H1 (cell line): ENCODE measurements around the gene GFOD1. TPM values are rescaled to one million over a fixed set of nuclear protein-coding genes. Genes with fewer than 3 reads are reported as not detected.

Source experiments
- CTCF ChIA-PET: fragments of 300-600 bp; sonication (Branson Sonifier 250); formaldehyde crosslinking; loops from one replicate; lab custom pipeline; 2021; ENCODE audit not compliant: partially characterized antibody; lab: Charles Lee
- POLR2A ChIA-PET: fragments of 300-600 bp; sonication (Branson Sonifier 250); formaldehyde crosslinking; loops from one replicate; lab custom pipeline; 2021; ENCODE audit warnings: inconsistent platforms; ENCODE audit not compliant: partially characterized antibody; lab: Charles Lee
- DNase-seq, 2 experiments: peaks; one replicate each; pipeline versions ENCODE4 v3.0.0 to v3.0.0-alpha.2; 2010 to 2022; ENCODE audit warnings: low spot score in 2 of 2, low read depth in 1 of 2, mixed read lengths in 1 of 2
- FAIRE-seq: peaks from 2 replicates; lab custom pipeline; 2011; peaks lifted over from hg19 to GRCh38; lab: Jason Lieb, UNC
- H2AFZ ChIP-seq: 2 replicates; pipeline ENCODE4 v1.8.1; 2012; ENCODE audit warnings: low read length, inconsistent platforms
- H2AK5ac ChIP-seq: 2 replicates; pipeline ENCODE4 v1.6.1; 2013; ENCODE audit warnings: low read depth, low read length
- H2BK120ac ChIP-seq: replicated peaks from 2 replicates; pipeline ENCODE3; 2013; ENCODE audit warnings: low read depth, low read length, inconsistent platforms
- H2BK12ac ChIP-seq: 2 replicates; pipeline ENCODE4 v1.6.1; 2013; ENCODE audit warnings: low read depth, low read length
- H2BK15ac ChIP-seq: 2 replicates; pipeline ENCODE4 v1.6.1; 2013; ENCODE audit warnings: low read length
- H2BK20ac ChIP-seq: 2 replicates; pipeline ENCODE4 v1.6.1; 2013; ENCODE audit warnings: low read length
- H2BK5ac ChIP-seq: 2 replicates; pipeline ENCODE4 v1.6.1; 2013; ENCODE audit warnings: low read depth, low read length
- H3K14ac ChIP-seq: 2 replicates; pipeline ENCODE4 v1.6.1; 2013; ENCODE audit warnings: inconsistent platforms; ENCODE audit not compliant: insufficient read length
- H3K18ac ChIP-seq: 2 replicates; pipeline ENCODE4 v1.6.1; 2013; ENCODE audit warnings: low read length; ENCODE audit errors: extremely low read depth
- H3K23ac ChIP-seq: 2 replicates; pipeline ENCODE4 v1.6.1; 2013; ENCODE audit warnings: inconsistent platforms; ENCODE audit not compliant: insufficient read length
- H3K23me2 ChIP-seq: 2 replicates; pipeline ENCODE4 v1.6.1; 2013; ENCODE audit warnings: low read depth, low read length
- H3K27ac ChIP-seq: 2 replicates; pipeline ENCODE4 v1.6.1; 2011; ENCODE audit warnings: low read depth, low read length, inconsistent platforms
- H3K27me3 ChIP-seq, 4 experiments: replicated peaks in 1 of 4; 1 replicate in 1 of 4; 2 replicates in 3 of 4; pipeline versions ENCODE4 v1.6.1 to v1.8.1; 2011 to 2013; ENCODE audit warnings: low read length in 3 of 4, mild to moderate bottlenecking in 3 of 4, inconsistent platforms in 2 of 4, mixed read lengths in 2 of 4, moderate library complexity in 1 of 4; ENCODE audit not compliant: control insufficient read depth in 3 of 4, insufficient read depth in 3 of 4; ENCODE audit errors: extremely low read depth in 1 of 4
- H3K36me3 ChIP-seq, 4 experiments: 2 replicates each; pipeline versions ENCODE4 v1.6.1 to v1.8.1; 2011 to 2013; ENCODE audit warnings: mild to moderate bottlenecking in 4 of 4, low read length in 3 of 4, moderate library complexity in 2 of 4, control low read depth in 1 of 4, inconsistent platforms in 1 of 4; ENCODE audit not compliant: insufficient read depth in 4 of 4, control insufficient read depth in 2 of 4
- H3K4ac ChIP-seq: replicated peaks from 2 replicates; pipeline ENCODE3; 2013; ENCODE audit warnings: low read length, low read depth, mixed read lengths, inconsistent platforms; ENCODE audit not compliant: insufficient read length
- H3K4me1 ChIP-seq, 4 experiments: replicated peaks in 1 of 4; 1 replicate in 1 of 4; 2 replicates in 3 of 4; pipeline versions ENCODE4 v1.6.1 to v1.8.1; 2011 to 2013; ENCODE audit warnings: low read length in 3 of 4, inconsistent platforms in 2 of 4, mixed read lengths in 1 of 4; ENCODE audit not compliant: insufficient read depth in 4 of 4, control insufficient read depth in 3 of 4
- H3K4me2 ChIP-seq, 2 experiments: 2 replicates each; pipeline versions ENCODE4 v1.6.1 to v1.8.1; 2011 to 2013; ENCODE audit warnings: low read depth in 2 of 2, low read length in 2 of 2, control low read depth in 1 of 2, inconsistent platforms in 1 of 2, mild to moderate bottlenecking in 1 of 2; ENCODE audit not compliant: insufficient read depth in 1 of 2
- H3K4me3 ChIP-seq, 4 experiments: fragments of 200-600, 300-600 bp in 1 of 4; sonication (generic), shearing (Covaris generic), sonication (Bioruptor Twin) in 1 of 4; 2 replicates each; pipeline versions ENCODE4 v1.5.1 to v1.8.1; 2011 to 2016; ENCODE audit warnings: low read length in 4 of 4, low read depth in 3 of 4, control low read depth in 2 of 4, inconsistent platforms in 2 of 4, mild to moderate bottlenecking in 2 of 4, mixed read lengths in 1 of 4, moderate library complexity in 1 of 4; ENCODE audit not compliant: insufficient read depth in 2 of 4; ENCODE audit errors: extremely low read depth in 1 of 4
- H3K56ac ChIP-seq: replicated peaks from 2 replicates; pipeline ENCODE3; 2013; ENCODE audit warnings: low read depth, mild to moderate bottlenecking, mixed read lengths, low read length, inconsistent platforms; ENCODE audit not compliant: insufficient read length
- H3K79me1 ChIP-seq: 2 replicates; pipeline ENCODE4 v1.6.1; 2013; ENCODE audit warnings: low read depth, low read length, control low read depth
- H3K79me2 ChIP-seq, 2 experiments: 2 replicates each; pipeline versions ENCODE4 v1.6.1 to v1.8.1; 2012 to 2013; ENCODE audit warnings: low read length in 2 of 2, mild to moderate bottlenecking in 2 of 2, inconsistent platforms in 1 of 2; ENCODE audit not compliant: insufficient read depth in 2 of 2, control insufficient read depth in 1 of 2
- H3K9ac ChIP-seq, 4 experiments: replicated peaks in 1 of 4; 1 replicate in 1 of 4; 2 replicates in 3 of 4; pipeline versions ENCODE4 v1.6.1 to v1.8.1; 2011 to 2013; ENCODE audit warnings: low read depth in 3 of 4, low read length in 3 of 4, control low read depth in 2 of 4, mild to moderate bottlenecking in 2 of 4, moderate library complexity in 2 of 4, inconsistent platforms in 1 of 4; ENCODE audit errors: extremely low read depth in 1 of 4
- H3K9me3 ChIP-seq, 2 experiments: 2 replicates each; pipeline versions ENCODE4 v1.6.1 to v1.8.1; 2012 to 2013; ENCODE audit warnings: mild to moderate bottlenecking in 2 of 2, moderate library complexity in 2 of 2, control low read depth in 1 of 2, inconsistent platforms in 1 of 2, low read depth in 1 of 2, low read length in 1 of 2, mixed read lengths in 1 of 2; ENCODE audit not compliant: insufficient read depth in 2 of 2
- H4K20me1 ChIP-seq, 2 experiments: replicated peaks in 1 of 2; 2 replicates each; pipeline versions ENCODE3 to v1.8.1; 2011 to 2013; ENCODE audit warnings: inconsistent platforms in 2 of 2, low read length in 2 of 2, mild to moderate bottlenecking in 1 of 2; ENCODE audit not compliant: insufficient read depth in 2 of 2, control insufficient read depth in 1 of 2
- H4K5ac ChIP-seq: 2 replicates; pipeline ENCODE4 v1.6.1; 2013; ENCODE audit warnings: low read length, low read depth, mixed read lengths, inconsistent platforms; ENCODE audit not compliant: insufficient read length
- H4K8ac ChIP-seq: 2 replicates; pipeline ENCODE4 v1.8.0; 2013; ENCODE audit warnings: mild to moderate bottlenecking, moderate library complexity, low read length, inconsistent platforms; ENCODE audit not compliant: insufficient read depth; ENCODE audit errors: extremely low read depth
- H4K91ac ChIP-seq: replicated peaks from 2 replicates; pipeline ENCODE3; 2013; ENCODE audit warnings: low read length, mixed read lengths, inconsistent platforms; ENCODE audit not compliant: insufficient read length
- CBX8 ChIP-seq: fragments of 300-800, 300-1000 bp; sonication (generic); IDR thresholded peaks from 2 replicates; pipeline ENCODE4 v1.7.1; 2016; ENCODE audit warnings: low read depth, low read length, borderline replicate concordance
- HDAC6 ChIP-seq: IDR thresholded peaks from one replicate; pipeline ENCODE4 v1.7.1; 2012; ENCODE audit warnings: low read depth, mild to moderate bottlenecking, inconsistent platforms, low read length, moderate library complexity
- JUND ChIP-seq: IDR thresholded peaks from 2 replicates; pipeline ENCODE4 v1.6.1; 2011; ENCODE audit warnings: mild to moderate bottlenecking, improper control_type of control experiment, low read length
- SIN3A ChIP-seq, 2 experiments: IDR thresholded peaks in 1 of 2; conservative IDR thresholded peaks in 1 of 2; 2 replicates each; pipeline ENCODE4 v1.6.1; 2011 to 2012; ENCODE audit warnings: low read length in 2 of 2, improper control_type of control experiment in 1 of 2, low read depth in 1 of 2, mild to moderate bottlenecking in 1 of 2
- SIRT6 ChIP-seq: IDR thresholded peaks from one replicate; pipeline ENCODE4 v1.7.1; 2012; ENCODE audit warnings: low read length, inconsistent platforms
- TBP ChIP-seq: IDR thresholded peaks from 2 replicates; pipeline ENCODE4 v1.6.1; 2011; ENCODE audit warnings: low read depth, low read length, improper control_type of control experiment
- ZNF274 ChIP-seq: IDR thresholded peaks from 2 replicates; pipeline ENCODE4 v1.7.0; 2012; ENCODE audit warnings: low read length, borderline replicate concordance; ENCODE audit errors: extremely low read depth
- WGBS, 2 experiments: shearing (Covaris generic) in 1 of 2; methylation state at CpG; one replicate each; pipeline versions ENCODE4 v1.1.6 to v1.1.7; 2013 to 2015; ENCODE audit warnings: low lambda C conversion rate in 2 of 2, mixed read lengths in 2 of 2, inconsistent platforms in 1 of 2, low coverage in 1 of 2, missing lambda C conversion rate in 1 of 2; ENCODE audit not compliant: insufficient replicate concordance in 2 of 2, insufficient coverage in 1 of 2, insufficient read length in 1 of 2; ENCODE audit errors: extremely low coverage in 1 of 2, missing lambda C conversion rate in 1 of 2; 5-methylcytosine and 5-hydroxymethylcytosine counted together
- polyA plus RNA-seq, 7 experiments: library from polyadenylated mRNA; depleted of rRNA in 3 of 7; stranded (reverse) in 5 of 7; unstranded in 2 of 7; fragments of >200 nt in 5 of 7; fragments of 200-250 nt in 2 of 7; gene quantifications; 1 replicate in 5 of 7; 2 replicates in 1 of 7; 4 replicates in 1 of 7; pipeline versions ENCODE4 v1.2.1 to v1.2.3, GENCODE V29; 2011 to 2013; ENCODE audit warnings: missing spikeins in 2 of 7, mixed read lengths in 2 of 7
- total RNA-seq: library from RNA; stranded (reverse); fragmentation: NEBNext Ultra II Directional; extraction: Animal tissue kit (Norgen Biotek cat#: 25700); gene quantifications from 2 replicates; pipeline ENCODE4 v1.2.1, GENCODE V29; 2021
- TF ChIP-seq, protein P1 (sequence below): IDR thresholded peaks from 2 replicates; pipeline ENCODE4 v1.6.1; 2012; ENCODE audit warnings: low read length, inconsistent platforms
- TF ChIP-seq, protein P2 (sequence below): IDR thresholded peaks from 2 replicates; pipeline ENCODE4 v1.6.1; 2011; ENCODE audit warnings: low read length, improper control_type of control experiment

Gene GFOD1
- total and polyA plus RNA-seq, 2 of the 8 experiments (the other 6 are each of a cell fraction or from before 2014, with no cell fraction given), result 2.5 to 8.8 TPM

- H3K27ac ChIP-seq, result no peak overlapping the region
- H2AFZ ChIP-seq, result no peak overlapping the region
- no peak overlapping the region for H3K4me3 ChIP-seq
- H3K56ac ChIP-seq, result no peak overlapping the region
- no peaks in the 10 kb centered on the region for H3K79me2 ChIP-seq
- no peak overlapping the region for H4K8ac ChIP-seq
- H3K9ac ChIP-seq, result no peak overlapping the region
- H3K9me3 ChIP-seq, result peaks cover 3 to 4% of the 10 kb centered on the region in 2 experiments; a peak in 1 of 4 replicates
- H3K36me3 ChIP-seq, result no peaks in the 10 kb centered on the region
- H2AK5ac ChIP-seq, result no peak overlapping the region
- H4K20me1 ChIP-seq, result no peaks in the 10 kb centered on the region
- H4K91ac ChIP-seq, result no peak overlapping the region
- ChIA-PET CTCF (interaction anchor here (0.7 to 1.3 kb wide), 5 partner anchors 11 to 52 kb away, joined by 3 read pairs; no protein-coding TSS in a partner anchor), POLR2A (interaction anchor here (1.3 kb wide), 1 partner anchor 41 kb away, joined by 3 read pairs; no protein-coding TSS in a partner anchor)
- no peak overlapping the region for H3K23ac ChIP-seq
- no peak overlapping the region for H2BK20ac ChIP-seq
- no peak for DNase-seq
- H3K14ac ChIP-seq, result no peak overlapping the region
- no peaks in the 10 kb centered on the region for H3K23me2 ChIP-seq
- no peak overlapping the region for H2BK15ac ChIP-seq
- no peak overlapping the region for H3K4ac ChIP-seq
- H3K4me2 ChIP-seq, result no peak overlapping the region
- no peak overlapping the region for H4K5ac ChIP-seq
- 83% methylated on average over 16 of the region's 16 CpGs; no CpG with 5 or more reads in 1 of the 2 experiments for WGBS, 2 experiments
- FAIRE-seq, result no peak
- no peaks in the 10 kb centered on the region for H3K27me3 ChIP-seq
- no peak overlapping the region for H2BK120ac ChIP-seq
- H3K4me1 ChIP-seq, result no peaks in the 10 kb centered on the region
- H2BK5ac ChIP-seq, result no peak overlapping the region
- no peaks in the 10 kb centered on the region for H3K79me1 ChIP-seq
- H2BK12ac ChIP-seq, result no peak overlapping the region
- no peak overlapping the region for H3K18ac ChIP-seq
- no peak for TF ChIP-seq SIN3A (conservative IDR thresholded peaks at IDR 0.05 in 1 of 2, IDR thresholded peaks at IDR 0.05 in 1 of 2; ENCODE audit: low read depth in 1 of 2, low read length in 2 of 2)
- TF ChIP-seq JUND, result no peak
- TF ChIP-seq ZNF274, result no peak
- no peak for TF ChIP-seq CBX8
- no peak for TF ChIP-seq HDAC6
- TF ChIP-seq, protein P1, sequence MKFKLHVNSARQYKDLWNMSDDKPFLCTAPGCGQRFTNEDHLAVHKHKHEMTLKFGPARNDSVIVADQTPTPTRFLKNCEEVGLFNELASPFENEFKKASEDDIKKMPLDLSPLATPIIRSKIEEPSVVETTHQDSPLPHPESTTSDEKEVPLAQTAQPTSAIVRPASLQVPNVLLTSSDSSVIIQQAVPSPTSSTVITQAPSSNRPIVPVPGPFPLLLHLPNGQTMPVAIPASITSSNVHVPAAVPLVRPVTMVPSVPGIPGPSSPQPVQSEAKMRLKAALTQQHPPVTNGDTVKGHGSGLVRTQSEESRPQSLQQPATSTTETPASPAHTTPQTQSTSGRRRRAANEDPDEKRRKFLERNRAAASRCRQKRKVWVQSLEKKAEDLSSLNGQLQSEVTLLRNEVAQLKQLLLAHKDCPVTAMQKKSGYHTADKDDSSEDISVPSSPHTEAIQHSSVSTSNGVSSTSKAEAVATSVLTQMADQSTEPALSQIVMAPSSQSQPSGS, result no peak
- no peak for TF ChIP-seq SIRT6
- TF ChIP-seq TBP, result no peak
- TF ChIP-seq, protein P2, sequence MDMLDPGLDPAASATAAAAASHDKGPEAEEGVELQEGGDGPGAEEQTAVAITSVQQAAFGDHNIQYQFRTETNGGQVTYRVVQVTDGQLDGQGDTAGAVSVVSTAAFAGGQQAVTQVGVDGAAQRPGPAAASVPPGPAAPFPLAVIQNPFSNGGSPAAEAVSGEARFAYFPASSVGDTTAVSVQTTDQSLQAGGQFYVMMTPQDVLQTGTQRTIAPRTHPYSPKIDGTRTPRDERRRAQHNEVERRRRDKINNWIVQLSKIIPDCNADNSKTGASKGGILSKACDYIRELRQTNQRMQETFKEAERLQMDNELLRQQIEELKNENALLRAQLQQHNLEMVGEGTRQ, result no peak
Measured at GRCh38 chr6:13513626-13514502, 26.5 kb upstream of the GFOD1 start.
